Panc1 (cell line): Measurements from ENCODE around the gene HOXC4. TPM values are rescaled to one million over a fixed set of nuclear protein-coding genes. Genes with fewer than 3 reads are reported as not detected.

Source experiments
- ATAC-seq: fragments of 200-7000 bp; cut with Tn5 transposase; 2 replicates; pipeline ENCODE4 v1.9.1; 2020; ENCODE audit warnings: mild to moderate bottlenecking, moderate library complexity
- BruUV-seq: library from RNA; stranded (reverse); fragments of 400-500 nt; replicated peaks from 2 replicates; lab custom pipeline; 2021; lab: Mats Ljungman, UMichigan
- CTCF ChIA-PET: fragments of 300-600 bp; sonication (Branson Sonifier 250); formaldehyde crosslinking; loops from one replicate; lab custom pipeline; 2022; ENCODE audit warnings: antibody characterized with exemption; lab: Charles Lee
- POLR2A ChIA-PET: fragments of 300-600 bp; sonication (Branson Sonifier 250); formaldehyde crosslinking; loops from one replicate; lab custom pipeline; 2022; ENCODE audit warnings: antibody characterized with exemption; lab: Charles Lee
- DNase-seq: peaks from one replicate; pipeline ENCODE4 v3.0.0-alpha.2; 2010; ENCODE audit warnings: low read depth, low spot score
- H3K27ac ChIP-seq: 2 replicates; pipeline ENCODE4 v1.5.1; 2011; ENCODE audit warnings: mild to moderate bottlenecking, low read length, inconsistent platforms
- H3K27me3 ChIP-seq: fragments of 200-500 bp; sonication (Bioruptor generic); 2 replicates; pipeline ENCODE4 v1.6.0; 2014; ENCODE audit warnings: low read length, inconsistent platforms; ENCODE audit not compliant: control insufficient read depth, insufficient read depth
- H3K36me3 ChIP-seq: fragments of 200-500 bp; sonication (Bioruptor generic); 2 replicates; pipeline ENCODE4 v1.5.1; 2014; ENCODE audit warnings: inconsistent platforms, mild to moderate bottlenecking, low read length, moderate library complexity; ENCODE audit not compliant: control insufficient read depth, insufficient read depth
- H3K4me1 ChIP-seq: 2 replicates; pipeline ENCODE4 v1.5.1; 2011; ENCODE audit warnings: inconsistent platforms, mild to moderate bottlenecking, low read length, moderate library complexity; ENCODE audit not compliant: control insufficient read depth, insufficient read depth
- H3K4me3 ChIP-seq, 2 experiments: 2 replicates each; pipeline ENCODE4 v1.5.1; 2011 to 2012; ENCODE audit warnings: low read depth in 2 of 2, low read length in 2 of 2, mild to moderate bottlenecking in 2 of 2, inconsistent platforms in 1 of 2, moderate library complexity in 1 of 2
- H3K9me3 ChIP-seq: fragments of 200-500 bp; sonication (Bioruptor generic); 2 replicates; pipeline ENCODE4 v1.5.1; 2014; ENCODE audit warnings: low read depth, mild to moderate bottlenecking, inconsistent platforms, low read length, moderate library complexity; ENCODE audit not compliant: control insufficient read depth, insufficient read depth
- POLR2AphosphoS5 ChIP-seq: IDR thresholded peaks from 2 replicates; pipeline ENCODE4 v1.6.1; 2012; ENCODE audit warnings: mild to moderate bottlenecking, low read depth, low read length, moderate library complexity
- SIN3A ChIP-seq: IDR thresholded peaks from 2 replicates; pipeline ENCODE4 v1.6.1; 2012; ENCODE audit warnings: low read depth, mild to moderate bottlenecking, low read length, moderate library complexity, borderline replicate concordance; ENCODE audit not compliant: insufficient read depth
- TCF7L2 ChIP-seq: IDR thresholded peaks from 2 replicates; pipeline ENCODE4 v1.6.1; 2011; ENCODE audit warnings: mild to moderate bottlenecking, low read depth, low read length, inconsistent platforms
- in situ Hi-C: cut with HindIII; loops from 2 replicates; pipeline ENCODE4 v1.10.0; 2016; ENCODE audit warnings: low sequenced_read_pairs, low pct_unique_long_range_greater_than_20kb
- intact Hi-C: fragments of 100-400 bp; cut with micrococcal nuclease; formaldehyde crosslinking; loops from one replicate; pipeline ENCODE4 v1.10.0; 2022; ENCODE audit not compliant: unreplicated experiment
- total RNA-seq: library from RNA; stranded (reverse); gene quantifications from one replicate; pipeline ENCODE4 v1.2.1, GENCODE V29; 2021; ENCODE audit not compliant: unreplicated experiment
- TF ChIP-seq, protein P1 (sequence below), 2 experiments: IDR thresholded peaks; 2 replicates each; pipeline ENCODE4 v1.6.1; 2011 to 2012; ENCODE audit warnings: low read depth in 2 of 2, control low read depth in 1 of 2, low read length in 1 of 2, mild to moderate bottlenecking in 1 of 2, moderate library complexity in 1 of 2; ENCODE audit not compliant: insufficient read depth in 1 of 2
- TF ChIP-seq, protein P2 (sequence below): fragments of 450-650 bp; IDR thresholded peaks from 2 replicates; pipeline ENCODE4 v1.5.1; 2017; ENCODE audit warnings: mild to moderate bottlenecking

Gene HOXC4
- total RNA-seq, 1 experiment from 2014 or later: 22.7 TPM

DNA sequence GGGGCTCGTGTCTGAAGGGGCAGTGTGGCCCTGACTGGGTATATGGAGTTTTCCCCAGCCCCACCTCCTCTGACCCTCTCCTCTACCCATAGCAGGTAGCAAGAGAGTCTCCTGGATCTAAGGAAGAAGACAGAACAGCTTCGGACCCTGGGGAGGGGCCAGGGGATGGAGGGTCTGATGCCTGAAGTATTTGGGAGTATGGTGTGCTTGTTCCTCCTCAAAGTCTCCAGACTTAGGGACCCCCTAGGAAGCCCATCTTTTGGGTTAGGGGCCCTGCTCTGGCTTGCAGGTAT, 45.4 kb upstream of the HOXC4 start:
- intact Hi-C loops: no loop called here
- TF ChIP-seq, protein P1, sequence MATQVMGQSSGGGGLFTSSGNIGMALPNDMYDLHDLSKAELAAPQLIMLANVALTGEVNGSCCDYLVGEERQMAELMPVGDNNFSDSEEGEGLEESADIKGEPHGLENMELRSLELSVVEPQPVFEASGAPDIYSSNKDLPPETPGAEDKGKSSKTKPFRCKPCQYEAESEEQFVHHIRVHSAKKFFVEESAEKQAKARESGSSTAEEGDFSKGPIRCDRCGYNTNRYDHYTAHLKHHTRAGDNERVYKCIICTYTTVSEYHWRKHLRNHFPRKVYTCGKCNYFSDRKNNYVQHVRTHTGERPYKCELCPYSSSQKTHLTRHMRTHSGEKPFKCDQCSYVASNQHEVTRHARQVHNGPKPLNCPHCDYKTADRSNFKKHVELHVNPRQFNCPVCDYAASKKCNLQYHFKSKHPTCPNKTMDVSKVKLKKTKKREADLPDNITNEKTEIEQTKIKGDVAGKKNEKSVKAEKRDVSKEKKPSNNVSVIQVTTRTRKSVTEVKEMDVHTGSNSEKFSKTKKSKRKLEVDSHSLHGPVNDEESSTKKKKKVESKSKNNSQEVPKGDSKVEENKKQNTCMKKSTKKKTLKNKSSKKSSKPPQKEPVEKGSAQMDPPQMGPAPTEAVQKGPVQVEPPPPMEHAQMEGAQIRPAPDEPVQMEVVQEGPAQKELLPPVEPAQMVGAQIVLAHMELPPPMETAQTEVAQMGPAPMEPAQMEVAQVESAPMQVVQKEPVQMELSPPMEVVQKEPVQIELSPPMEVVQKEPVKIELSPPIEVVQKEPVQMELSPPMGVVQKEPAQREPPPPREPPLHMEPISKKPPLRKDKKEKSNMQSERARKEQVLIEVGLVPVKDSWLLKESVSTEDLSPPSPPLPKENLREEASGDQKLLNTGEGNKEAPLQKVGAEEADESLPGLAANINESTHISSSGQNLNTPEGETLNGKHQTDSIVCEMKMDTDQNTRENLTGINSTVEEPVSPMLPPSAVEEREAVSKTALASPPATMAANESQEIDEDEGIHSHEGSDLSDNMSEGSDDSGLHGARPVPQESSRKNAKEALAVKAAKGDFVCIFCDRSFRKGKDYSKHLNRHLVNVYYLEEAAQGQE (IDR thresholded peaks at IDR 0.05; ENCODE audit: insufficient read depth in 1 of 2, low read depth in 2 of 2, low read length in 1 of 2): no peak
- TF ChIP-seq POLR2AphosphoS5 (no peak), TCF7L2 (no peak)

DNA sequence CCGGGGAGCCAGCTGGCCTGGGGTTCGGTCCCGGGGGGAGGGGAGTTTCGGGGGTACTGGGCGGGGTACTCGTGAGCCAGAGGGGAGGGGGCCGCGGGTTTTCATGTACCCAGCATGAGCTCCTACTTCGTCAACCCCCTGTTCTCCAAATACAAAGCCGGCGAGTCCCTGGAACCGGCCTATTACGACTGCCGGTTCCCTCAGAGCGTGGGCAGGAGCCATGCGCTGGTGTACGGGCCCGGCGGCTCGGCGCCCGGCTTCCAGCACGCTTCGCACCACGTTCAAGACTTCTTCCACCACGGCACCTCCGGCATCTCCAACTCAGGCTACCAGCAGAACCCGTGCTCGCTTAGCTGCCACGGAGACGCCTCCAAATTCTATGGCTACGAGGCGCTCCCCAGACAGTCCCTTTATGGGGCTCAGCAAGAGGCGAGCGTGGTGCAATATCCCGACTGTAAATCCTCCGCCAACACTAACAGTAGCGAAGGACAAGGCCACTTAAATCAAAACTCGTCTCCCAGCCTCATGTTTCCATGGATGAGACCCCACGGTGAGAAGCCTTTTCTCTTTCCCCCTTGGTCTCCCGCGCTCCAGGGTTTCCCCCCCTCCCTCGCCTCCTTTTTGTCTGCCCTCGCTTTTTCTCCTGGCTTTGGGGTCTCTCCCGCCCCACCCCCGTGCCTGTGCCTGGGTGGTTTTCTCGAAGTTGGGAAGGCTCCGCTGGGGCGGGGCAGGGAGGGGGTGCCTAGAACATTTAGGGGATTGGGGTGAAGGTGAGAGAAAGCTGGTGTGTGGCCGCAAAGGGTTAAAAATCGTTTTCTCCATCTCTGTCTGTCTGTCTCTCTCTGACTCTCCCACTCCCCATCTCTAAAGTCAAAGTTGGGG, 44.2 kb upstream of the HOXC4 start:
- DNase-seq (no peak), ATAC-seq (no peak)
- Histone ChIP-seq H3K27me3 (no peaks in the 10 kb centered on the region), H3K4me3 (peak overlapping the region; percentile 47 to 61), H3K9me3 (no peaks in the 10 kb centered on the region), H3K36me3 (no peaks in the 10 kb centered on the region), H3K4me1 (peaks cover 54% of the 10 kb centered on the region), H3K27ac (peak overlapping the region; percentile 92)
- TF ChIP-seq TCF7L2: no peak
- TF ChIP-seq SIN3A: 0 out of 2 replicates have a peak, but pooled peaks have one; percentile 11
- TF ChIP-seq, protein P1 (IDR thresholded peaks at IDR 0.05; ENCODE audit: insufficient read depth in 1 of 2, low read depth in 2 of 2, low read length in 1 of 2): no peak
- TF ChIP-seq, protein P2, sequence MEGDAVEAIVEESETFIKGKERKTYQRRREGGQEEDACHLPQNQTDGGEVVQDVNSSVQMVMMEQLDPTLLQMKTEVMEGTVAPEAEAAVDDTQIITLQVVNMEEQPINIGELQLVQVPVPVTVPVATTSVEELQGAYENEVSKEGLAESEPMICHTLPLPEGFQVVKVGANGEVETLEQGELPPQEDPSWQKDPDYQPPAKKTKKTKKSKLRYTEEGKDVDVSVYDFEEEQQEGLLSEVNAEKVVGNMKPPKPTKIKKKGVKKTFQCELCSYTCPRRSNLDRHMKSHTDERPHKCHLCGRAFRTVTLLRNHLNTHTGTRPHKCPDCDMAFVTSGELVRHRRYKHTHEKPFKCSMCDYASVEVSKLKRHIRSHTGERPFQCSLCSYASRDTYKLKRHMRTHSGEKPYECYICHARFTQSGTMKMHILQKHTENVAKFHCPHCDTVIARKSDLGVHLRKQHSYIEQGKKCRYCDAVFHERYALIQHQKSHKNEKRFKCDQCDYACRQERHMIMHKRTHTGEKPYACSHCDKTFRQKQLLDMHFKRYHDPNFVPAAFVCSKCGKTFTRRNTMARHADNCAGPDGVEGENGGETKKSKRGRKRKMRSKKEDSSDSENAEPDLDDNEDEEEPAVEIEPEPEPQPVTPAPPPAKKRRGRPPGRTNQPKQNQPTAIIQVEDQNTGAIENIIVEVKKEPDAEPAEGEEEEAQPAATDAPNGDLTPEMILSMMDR: no peak
- in situ Hi-C loops: no loop called here
- CTCF ChIA-PET: interaction anchor here (0.7 to 1.5 kb wide), 8 partner anchors 12 to 263 kb away, joined by 3 to 9 read pairs (median 6); partner anchors contain the start of gene HOXC10
- intact Hi-C loops: no loop called here
- no TSS peak for BruUV-seq
- POLR2A ChIA-PET: interaction anchor here (0.6 to 0.7 kb wide), 3 partner anchors 182 to 746 kb away, joined by 5 to 19 read pairs (median 17); no protein-coding TSS in a partner anchor

More for the DNA sequence above, 45.4 kb upstream of the HOXC4 start:
- Histone ChIP-seq H3K36me3 (no peaks in the 10 kb centered on the region), H3K4me3 (peak overlapping the region; percentile 47 to 66), H3K27me3 (no peaks in the 10 kb centered on the region), H3K4me1 (peaks cover 52% of the 10 kb centered on the region), H3K9me3 (no peaks in the 10 kb centered on the region), H3K27ac (peak overlapping the region; percentile 99)
- CTCF ChIA-PET: interaction anchor here (0.6 to 1.5 kb wide), 6 partner anchors 18 to 317 kb away, joined by 3 to 6 read pairs (median 4); partner anchors contain the start of genes COPZ1 and HOXC10
- POLR2A ChIA-PET: interaction anchor here (1.4 kb wide), 1 partner anchor 9 kb away, joined by 5 read pairs; no protein-coding TSS in a partner anchor
- in situ Hi-C loops: no loop called here
- no TSS peak for BruUV-seq
- ATAC-seq: 0 out of 2 replicates have a peak, but pooled peaks have one; percentile 2
- DNase-seq: no peak
